ENCODE results near the gene OSBPL10.

Gene OSBPL10

GRCh38 chr3:31985831-31986230 is 4.8 kb upstream of the OSBPL10 start:
- DNase-seq, result no peak

GRCh38 chr3:31984321-31984720 is 3.3 kb upstream of the OSBPL10 start:
- DNase-seq, result no peak

- peak in 1 of 2 experiments; percentile 28 for DNase-seq
These were observed 394 bp downstream of the OSBPL10 start for GRCh38 chr3:31980530-31981205.

GRCh38 chr3:31979001-31979697 is 1.9 kb downstream of the OSBPL10 start:
- DNase-seq, result no peak

GRCh38 chr3:31978553-31978952 is 2.5 kb downstream of the OSBPL10 start:
- DNase-seq, result no peak

GRCh38 chr3:31977736-31978135 is 3.3 kb downstream of the OSBPL10 start:
- DNase-seq, result no peak

- no peak for DNase-seq
These were observed 4.8 kb downstream of the OSBPL10 start for GRCh38 chr3:31976302-31976701.

GRCh38 chr3:31974964-31975363 is 6.1 kb downstream of the OSBPL10 start:
- no peak for DNase-seq

- no peak for DNase-seq
These were observed 6.6 kb downstream of the OSBPL10 start for GRCh38 chr3:31974471-31974870.

- no peak for DNase-seq
These were observed 7.2 kb downstream of the OSBPL10 start for GRCh38 chr3:31973837-31974236.

- no peak for DNase-seq
These were observed 8.0 kb downstream of the OSBPL10 start for GRCh38 chr3:31973081-31973480.

GRCh38 chr3:31971607-31972006 is 9.5 kb downstream of the OSBPL10 start:
- no peak for DNase-seq

GRCh38 chr3:31968927-31969418 is 12.1 kb downstream of the OSBPL10 start:
- no peak for DNase-seq

- DNase-seq, result no peak
These were observed 12.6 kb downstream of the OSBPL10 start for GRCh38 chr3:31968369-31968926.

- DNase-seq, result no peak
These were observed 13.5 kb downstream of the OSBPL10 start for GRCh38 chr3:31967592-31967991.

GRCh38 chr3:31966978-31967591 is 14.0 kb downstream of the OSBPL10 start:
- DNase-seq, result no peak

- no peak for DNase-seq
These were observed 18.3 kb downstream of the OSBPL10 start for GRCh38 chr3:31962801-31963205.

GRCh38 chr3:31960793-31961431 is 20.1 kb downstream of the OSBPL10 start:
- DNase-seq, result peak in 1 of 2 experiments; percentile 11

GRCh38 chr3:31959951-31960792 is 20.9 kb downstream of the OSBPL10 start:
- no peak for DNase-seq

GRCh38 chr3:31959251-31959650 is 21.8 kb downstream of the OSBPL10 start:
- no peak for DNase-seq

- DNase-seq, result no peak
These were observed 22.3 kb downstream of the OSBPL10 start for GRCh38 chr3:31958701-31959152.

GRCh38 chr3:31957106-31957505 is 24.0 kb downstream of the OSBPL10 start:
- DNase-seq, result no peak

Measured in SW 1271 (cell line).